HG03103 (cell line): ENCODE measurements around the gene PGC.
"Not testable (repeated sequence)": the region's sequence is repeated elsewhere in the genome, so short reads cannot be mapped to it uniquely, and the experiment has no call there.

Source experiments
- ATAC-seq: cut with Tn5 transposase; IDR thresholded peaks from one replicate; pipeline ENCODE4 v1.9.1; 2021; ENCODE audit warnings: low read depth; ENCODE audit not compliant: unreplicated experiment

The PGC gene

DNA sequence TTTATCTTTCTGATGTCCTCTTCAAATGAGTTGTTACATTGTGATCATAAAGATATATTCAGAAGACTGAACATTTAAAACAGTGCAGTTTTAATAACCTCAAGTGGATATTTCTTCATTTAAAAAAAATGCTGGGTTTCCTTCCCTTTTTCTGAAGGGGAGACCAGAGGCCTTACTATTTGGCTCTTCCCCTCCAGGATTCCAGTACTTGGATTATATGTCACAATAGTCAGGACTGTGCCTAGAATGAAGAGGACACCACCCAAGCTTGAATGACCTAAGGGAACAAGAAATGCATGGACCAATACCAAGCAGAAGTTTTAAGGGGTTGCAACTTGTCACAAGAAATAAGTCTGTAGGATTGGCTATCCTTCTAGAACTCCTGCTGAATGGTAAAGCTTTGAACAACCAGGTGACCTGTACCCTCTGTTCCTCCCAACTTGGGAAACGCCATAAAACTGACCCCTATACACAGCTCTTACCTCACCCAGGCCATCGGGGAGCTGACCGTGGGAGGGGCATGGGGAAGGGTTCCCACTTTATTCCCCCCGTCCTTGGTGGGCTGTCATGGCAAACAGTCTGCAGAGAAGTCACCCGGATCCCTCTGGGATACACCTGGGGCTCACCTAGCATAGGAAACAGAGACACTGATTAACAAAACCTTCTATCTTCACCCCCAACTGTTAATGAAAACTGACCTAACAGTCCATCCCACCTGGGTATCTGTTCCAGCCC lies 30.5 kb upstream of the PGC start:
- ATAC-seq, result no peak

DNA sequence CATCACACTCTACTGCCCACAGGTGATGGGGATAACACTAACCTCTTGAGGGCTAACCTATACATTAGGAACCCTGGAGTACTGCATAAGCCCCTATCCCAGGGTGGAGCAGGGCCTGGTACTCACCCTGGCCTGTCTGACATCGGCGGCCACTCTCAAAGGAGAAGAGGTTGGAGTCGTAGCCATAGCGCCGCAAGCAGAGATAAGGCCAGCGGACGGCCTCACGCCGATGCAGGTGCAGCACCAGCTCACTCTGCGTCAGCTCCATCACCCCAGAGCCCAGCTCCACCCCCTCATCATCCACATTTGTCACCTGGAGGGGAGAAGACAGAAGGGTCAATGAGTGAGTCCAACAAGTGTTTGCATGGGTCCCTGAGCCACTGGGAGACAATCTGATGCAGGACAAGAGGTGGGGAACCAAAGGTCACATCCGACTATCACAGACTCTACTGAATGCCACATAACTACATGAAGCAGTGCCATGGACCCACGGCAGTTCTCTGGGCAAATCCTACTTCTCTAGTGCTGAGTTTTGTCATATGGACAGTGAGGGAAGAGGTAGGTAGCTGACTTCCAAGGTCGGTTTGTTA lies 28.2 kb upstream of the PGC start:
- no peak for ATAC-seq

DNA sequence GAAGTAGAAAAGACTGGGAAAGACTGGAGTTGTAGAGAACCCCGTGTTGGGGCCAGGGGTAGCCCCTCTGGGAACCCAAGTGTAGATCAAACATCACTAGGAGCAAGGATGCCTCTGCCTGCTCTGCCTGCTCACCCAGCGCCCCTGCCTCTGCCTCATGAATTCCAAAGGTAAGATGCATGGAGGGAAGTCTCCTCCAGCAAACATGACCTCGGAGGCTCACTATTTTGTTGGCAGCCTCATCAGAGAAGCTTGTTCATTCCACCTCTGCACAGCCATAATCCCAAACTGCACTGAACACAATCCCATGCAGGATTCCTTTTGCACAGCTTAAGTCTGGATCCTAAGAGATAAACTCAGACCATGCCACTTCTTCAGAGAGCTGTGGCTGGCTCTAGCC lies 27.6 kb upstream of the PGC start:
- ATAC-seq, result no peak

DNA sequence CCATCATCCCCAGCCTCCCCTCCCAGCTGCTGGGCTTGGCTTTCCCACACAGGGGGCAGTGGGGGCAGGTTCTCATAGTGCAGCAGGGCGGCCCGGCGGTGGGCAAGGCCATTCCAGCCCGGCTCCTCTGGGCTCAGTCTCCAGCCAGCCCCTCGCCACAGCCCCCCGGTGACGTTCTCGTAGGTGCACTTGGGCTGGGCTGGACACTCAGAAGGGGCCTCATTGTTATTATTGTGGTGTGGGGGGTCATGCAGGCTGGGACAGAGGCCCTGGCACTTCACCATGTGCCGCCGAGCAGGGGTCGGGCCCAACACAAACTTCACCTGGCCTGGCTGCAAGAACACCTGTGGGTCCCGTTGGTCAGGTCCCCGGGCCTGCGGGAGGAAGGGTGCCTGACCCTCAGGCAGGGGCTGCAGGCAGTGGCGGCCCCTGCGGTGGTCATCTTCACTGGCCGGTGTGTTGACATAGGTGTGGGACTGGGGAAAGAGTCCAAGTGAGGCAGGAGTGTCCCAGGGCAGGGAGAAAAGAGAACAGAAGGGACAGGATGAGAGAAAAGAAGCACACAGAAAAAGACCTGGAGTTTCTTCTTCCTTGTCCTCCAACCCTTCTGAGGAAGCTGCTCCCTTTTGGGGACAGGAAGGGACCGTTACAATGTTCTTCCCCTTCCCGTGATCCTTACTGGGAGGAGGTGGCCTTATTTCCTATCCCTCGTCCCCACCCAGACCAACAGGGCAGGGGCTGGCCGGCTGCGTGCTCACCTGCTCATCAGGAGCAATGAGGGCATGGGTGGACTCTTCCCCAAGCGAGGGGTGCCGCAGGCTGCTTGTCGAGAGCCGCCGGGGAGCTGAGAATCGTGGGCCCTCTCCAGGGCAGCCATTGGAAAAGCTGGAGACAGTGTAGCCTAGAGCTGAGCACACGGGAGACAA lies 24.1 kb upstream of the PGC start:
- ATAC-seq, result no peak

DNA sequence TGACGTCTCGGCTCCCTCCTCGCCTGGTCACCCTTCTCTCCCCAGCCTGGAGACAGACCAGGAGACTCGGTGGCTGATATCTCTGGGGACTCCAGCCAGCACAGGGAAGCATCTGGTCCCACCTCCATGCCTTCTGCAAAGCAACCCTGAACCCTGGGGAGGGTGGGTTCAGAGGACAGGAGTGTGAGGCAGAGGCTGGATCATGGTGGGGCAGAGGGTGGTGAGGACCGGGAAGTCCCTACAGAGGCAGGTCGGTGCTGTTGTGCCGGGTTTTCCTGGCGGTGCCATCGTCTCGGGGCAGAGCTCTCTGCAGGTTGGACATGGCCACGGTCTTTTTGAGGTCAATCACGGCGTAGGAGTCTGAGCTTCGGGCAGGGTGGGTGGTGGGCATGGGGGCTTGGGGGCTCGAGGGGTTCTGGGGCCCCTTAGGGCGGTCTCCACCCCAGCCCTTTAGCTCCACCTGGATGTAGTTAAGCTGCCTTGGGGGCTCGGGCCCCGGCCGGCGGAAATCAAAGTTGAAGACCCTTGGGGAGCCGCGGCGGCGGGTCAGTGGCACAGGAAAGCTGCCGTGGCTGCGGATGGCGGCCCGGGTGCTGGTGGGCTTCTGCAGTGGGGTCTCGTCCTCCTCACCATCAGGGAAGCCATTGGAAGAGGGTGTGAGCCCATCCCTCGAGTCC lies 23.3 kb upstream of the PGC start:
- no peak for ATAC-seq

DNA sequence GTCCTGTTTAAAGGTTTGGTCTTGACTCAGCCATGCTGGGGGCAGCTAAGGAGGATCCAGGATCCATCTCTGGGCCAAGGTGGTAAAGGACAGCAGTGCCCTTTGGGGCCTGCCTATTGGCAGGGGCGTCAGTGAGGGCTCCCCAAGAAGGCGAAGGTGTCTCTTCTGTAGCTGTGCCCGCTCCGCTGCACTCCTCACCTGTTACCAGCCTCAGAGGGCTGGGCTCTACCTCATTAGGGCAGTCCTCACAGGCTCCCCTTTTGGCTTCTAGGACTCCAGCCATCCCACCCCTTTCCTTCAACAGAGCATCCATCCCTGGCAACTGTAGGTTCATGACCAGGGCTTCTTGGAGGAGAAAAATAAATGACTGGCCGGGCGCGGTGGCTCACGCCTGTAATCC lies 22.2 kb upstream of the PGC start:
- no peak for ATAC-seq

DNA sequence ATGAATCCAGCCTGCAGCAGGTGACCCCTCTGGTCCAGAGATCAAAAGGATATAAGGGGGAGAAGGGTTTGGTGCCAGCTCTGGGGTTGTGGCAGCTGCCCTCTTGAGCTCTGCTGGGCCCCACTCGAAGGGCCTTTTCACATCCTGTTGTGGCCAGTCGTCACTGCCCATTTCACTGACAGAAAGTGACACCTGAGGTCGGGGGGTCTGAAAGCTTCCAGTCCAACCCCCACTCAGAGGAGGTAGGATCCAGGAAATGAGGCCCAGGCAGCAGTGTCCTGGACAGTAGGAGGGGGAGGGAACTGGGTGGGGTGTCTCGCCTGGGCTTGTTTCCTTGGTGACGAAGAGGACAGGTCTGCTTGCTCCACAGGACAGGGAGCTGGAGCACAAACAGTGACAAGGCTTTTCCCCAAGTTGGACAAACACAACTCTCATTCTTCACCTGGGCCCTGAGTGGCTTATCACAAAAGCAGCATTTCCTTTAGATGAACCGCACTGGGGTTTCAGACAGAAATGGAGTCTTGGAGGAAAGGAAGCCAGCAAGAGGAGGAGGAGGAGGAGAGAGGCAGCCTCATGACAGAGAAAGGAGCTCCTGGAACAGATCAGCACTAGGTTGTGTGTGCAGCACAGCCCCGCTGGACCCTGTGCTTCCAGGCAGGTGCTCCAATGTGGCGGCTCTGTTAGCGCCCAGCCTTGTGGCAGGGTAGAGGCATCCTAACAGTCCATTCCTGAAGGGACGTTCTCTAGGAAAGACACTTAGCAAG lies 21.5 kb upstream of the PGC start:
- ATAC-seq, result no peak

DNA sequence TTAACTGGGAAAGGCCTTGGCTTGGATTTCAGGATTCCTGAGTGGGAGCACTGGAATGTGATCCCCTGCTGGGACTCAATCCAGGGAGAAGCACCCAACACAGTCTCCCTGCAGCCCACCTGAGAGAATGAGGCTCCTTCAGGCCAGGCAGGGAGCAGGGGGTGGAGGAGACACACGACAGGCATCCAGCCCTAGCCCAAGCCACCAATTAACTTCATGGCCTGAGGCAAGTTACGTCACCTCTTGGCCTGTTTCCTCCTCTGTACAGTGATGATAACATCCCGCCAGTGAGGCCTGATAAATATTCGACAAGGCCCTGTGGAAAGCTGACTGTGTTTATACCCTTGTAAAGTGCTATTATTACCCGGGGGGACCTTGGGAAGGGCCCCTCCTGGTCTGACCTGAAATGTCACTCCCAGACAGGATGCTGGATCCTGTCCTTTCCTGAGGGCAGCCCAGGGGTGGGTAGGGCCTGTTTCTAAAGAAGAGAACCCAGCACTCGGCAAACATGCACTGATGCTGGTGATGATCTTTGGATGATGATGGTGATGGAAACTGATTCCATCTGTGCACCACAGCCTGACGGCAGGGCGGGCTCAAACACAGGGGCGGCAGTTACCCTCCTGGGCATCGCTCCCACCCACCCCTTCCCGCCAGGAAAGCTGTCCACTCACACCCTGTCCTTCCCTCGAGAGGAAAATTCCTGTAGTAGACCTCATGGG lies 20.1 kb upstream of the PGC start:
- no peak for ATAC-seq

DNA sequence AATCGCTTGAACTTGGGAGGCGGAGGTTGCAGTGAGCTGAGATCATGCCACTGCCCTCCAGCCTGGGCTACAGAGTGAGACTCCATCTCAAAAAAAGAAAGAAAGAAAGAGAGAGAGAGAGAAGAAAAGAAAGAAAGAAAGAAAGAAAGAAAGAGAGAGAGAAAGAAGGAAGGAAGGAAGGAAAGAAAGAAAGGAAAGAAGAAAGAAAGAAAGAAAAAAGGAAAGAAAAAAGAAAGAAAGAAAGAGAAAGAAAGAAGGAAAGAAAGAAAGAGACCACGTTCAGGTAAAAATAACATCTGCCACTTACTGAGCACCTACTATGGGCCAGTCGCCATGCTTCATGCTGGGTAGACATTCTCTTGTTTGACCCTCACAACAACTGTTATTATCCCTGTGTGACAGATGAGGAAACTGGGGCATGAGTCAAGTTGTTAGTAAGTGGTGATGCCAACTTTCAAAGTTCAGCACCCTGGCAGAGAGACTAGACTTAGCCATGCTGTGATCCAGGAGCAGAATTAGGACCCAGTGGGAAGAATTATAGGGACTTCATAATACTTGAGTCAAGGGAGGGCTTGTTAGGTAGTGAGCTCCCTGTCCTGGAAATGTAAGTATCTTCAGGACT lies 19.0 kb upstream of the PGC start:
- not testable (repeated sequence) for ATAC-seq

DNA sequence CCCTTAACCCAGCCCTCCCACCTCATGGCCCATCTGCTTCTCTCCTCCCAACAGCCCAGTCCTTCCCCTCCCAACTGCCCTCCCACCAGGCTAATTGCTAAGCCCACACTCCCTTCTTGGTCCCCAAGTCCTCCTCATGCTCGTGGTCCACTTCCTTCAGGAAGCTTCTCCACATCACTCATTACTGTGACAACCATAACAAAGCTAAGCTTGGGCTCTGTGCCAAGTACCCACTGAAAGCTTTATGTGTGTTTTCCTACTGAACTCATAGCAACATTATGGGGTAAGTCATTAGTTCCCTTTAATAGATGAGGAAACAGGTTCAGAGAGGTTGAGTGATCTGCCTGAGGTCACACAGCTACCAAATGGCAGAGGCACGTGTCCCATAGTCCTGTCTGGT lies 16.3 kb upstream of the PGC start:
- ATAC-seq, result no peak

DNA sequence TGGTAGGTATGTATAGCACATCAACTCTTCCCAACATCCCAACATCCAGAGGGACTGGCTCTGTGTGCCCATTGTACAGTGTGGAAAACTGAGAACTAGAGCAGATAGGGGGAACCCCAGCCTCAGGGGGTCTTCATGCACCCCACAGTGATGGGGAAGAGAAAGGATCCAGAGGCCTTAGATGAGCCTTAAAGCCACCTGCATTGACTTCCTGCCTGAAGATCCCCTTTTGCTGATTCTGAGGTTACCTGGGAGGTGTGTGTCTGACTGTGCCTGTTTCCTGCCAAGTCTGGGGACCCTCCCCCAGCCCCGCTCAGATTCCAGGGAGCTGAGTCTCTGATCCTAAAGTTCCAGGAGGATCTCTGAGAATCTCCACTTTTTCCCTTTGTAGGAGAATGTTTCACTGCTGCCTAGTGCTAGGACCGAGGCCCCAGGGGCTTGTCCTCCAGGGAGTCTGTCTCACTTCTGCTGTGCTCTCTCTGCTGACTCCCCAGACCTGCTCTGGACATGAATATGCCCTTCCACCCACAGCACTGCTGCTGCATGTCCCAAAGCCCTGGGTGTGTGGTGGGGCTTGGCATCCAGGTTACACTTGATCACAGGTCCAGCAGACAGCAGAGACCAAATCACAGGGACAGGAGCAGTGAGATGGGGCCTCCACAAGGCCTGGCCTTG lies 12.8 kb upstream of the PGC start:
- ATAC-seq, result no peak

DNA sequence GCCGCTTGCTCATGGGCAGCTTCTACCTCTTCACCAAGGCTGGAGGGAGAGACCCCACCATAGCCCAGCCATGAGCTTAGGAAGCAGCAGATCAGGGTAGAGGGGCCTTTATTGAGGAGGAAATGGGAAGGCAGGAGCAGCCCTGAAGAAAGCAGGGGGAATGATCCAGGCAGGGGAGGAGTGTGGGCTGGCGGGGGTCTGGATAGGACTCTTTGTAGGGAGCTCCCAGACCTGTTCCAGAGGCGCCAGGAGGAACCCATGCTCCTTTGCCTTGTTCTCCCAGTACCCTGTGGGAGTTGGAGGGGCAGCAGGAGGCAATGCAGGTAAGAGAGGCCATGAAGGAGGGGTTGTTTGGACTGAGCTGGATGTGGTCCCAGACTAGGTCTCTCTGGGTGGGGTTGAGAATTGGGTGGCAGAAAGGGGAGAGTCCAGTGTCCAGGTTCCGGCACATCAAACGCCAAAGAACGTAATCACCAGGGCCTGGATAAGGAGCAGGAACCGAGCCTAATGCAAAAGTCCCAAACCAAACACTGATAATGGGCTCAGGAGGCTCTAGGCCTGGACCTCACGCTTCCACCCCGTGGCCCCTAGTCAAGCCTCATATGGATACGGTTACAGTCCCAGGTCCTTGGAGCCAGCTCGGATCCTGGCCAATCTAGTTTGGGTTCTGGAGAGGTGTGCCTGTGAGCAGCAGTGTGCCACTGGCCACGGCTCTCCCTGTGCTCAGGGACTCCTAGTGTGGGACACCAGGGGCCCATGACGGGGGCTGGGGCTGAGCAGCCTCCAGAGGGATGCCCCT lies 12.1 kb upstream of the PGC start:
- no peak for ATAC-seq

DNA sequence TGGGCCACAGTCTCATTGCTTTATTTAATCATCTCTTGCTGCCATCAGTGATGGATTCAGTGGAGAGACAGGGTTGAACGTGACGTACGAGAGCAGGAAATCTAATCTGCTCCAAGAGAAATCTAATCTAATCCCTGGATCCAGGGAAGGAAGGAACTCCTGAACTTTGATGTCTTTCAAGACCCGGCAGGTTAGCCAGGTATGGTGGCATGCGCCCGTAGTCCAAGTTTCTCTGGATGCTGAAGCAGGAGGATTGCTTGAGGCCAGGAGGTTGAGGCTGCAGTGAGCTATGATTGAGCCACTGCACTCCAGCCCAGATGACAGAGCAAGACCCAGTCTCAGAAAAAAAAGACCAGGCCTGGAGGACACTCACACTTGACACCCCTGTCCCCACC lies 11.4 kb upstream of the PGC start:
- no peak for ATAC-seq

DNA sequence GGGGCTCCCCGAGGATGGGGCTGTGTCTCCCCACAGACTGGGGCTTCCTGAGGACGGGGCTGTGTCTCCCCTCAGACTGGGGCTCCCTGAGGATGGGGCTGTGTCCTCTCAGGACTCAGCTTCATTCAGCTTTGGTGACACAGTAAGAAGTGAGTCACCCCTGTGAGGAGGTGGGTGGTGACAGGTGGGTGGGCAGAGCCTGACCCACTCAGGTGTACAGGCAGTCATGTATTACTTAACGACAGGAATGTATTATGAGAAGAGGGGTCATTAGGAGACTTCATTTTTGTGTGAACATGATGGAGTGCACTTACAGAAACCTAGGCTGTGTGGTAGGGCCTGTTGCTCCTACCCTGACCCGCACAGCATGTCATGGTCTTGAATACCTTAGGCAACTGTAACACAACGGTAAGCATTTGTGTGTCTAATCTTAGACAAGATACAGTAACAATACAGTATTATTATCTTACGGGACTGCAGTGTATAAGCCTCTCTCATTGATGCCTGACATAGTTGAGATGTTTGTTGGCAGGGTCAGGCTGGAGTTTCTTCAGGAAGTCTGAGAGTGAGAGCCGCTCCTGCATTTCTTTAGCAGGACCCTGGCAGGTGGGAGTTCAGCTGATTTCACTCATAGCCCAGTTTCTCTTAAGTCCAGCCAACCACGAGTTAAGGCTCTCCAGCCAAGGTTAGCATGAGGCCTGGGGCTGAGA lies 10.9 kb upstream of the PGC start:
- ATAC-seq, result no peak

DNA sequence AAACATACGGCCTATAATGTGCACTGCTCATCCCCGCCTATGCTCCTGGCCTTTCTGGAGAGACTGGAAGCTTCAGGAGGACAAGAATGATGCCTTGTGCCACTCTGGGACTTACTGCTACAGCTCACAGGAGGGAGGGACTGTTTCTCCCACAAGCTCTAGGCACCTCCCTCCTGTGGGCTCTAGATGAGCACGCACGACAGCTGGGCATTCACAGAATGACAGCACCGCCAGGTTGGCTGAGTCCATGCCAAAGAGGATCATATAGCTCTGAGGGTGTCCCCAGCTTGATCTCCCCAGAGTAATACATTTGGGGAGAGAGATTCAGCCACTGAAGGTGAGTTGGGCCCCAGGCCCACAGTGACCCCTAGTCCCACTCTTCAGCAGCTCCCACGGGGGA lies 10.1 kb upstream of the PGC start:
- no peak for ATAC-seq

DNA sequence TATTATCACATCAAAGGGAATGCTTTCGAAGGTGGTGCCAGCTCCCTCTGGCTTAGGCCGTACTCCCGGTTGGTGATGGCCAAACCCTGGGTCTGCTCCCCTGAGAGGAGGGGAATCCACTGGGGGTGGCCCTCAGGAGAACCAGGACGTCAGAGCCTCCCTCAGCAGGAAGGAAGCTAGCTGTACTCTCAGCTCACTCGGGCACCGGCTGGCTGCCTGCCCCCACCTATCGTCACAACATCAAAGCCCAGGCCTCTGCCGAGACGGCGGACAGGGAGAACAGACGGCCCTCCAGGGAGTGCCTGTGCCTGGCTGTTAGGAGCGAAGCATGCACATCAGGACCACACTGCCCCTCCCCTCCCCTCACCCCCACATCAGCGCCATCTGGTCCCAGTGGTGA lies 9.2 kb upstream of the PGC start:
- no peak for ATAC-seq

DNA sequence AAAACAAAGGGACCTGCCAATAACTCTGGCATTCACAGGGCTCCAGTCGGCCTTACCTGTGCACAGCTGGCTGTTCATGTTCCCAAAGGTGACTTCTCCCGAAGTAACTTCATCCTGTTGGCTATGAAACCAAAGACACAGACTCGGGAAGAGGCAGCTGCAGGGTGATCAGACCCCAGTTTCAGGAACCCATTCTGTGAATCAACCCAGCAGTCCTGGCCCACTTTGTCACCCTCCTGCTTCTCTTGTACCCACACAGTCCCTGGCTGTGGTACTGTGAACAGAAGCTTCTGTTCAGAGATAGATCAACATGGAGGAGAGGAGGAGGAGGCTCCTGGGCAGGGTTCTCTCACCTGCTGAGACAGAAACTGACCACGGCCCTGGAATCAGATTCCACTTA lies 8.7 kb upstream of the PGC start:
- ATAC-seq, result no peak
